GM23338 (cell line): ENCODE results near the gene FHIP1B. TPM values are rescaled to one million over a fixed set of nuclear protein-coding genes. Genes with fewer than 3 reads are reported as not detected.

Experiments
- ATAC-seq: fragments of 200-7000 bp; cut with Tn5 transposase; 3 replicates; pipeline ENCODE4 v1.9.1; 2020
- DNase-seq: peaks from one replicate; pipeline ENCODE4 v3.0.0-alpha.2; 2015; ENCODE audit warnings: low spot score
- H2AFZ ChIP-seq: fragments of 200-600 bp; sonication (generic); 2 replicates; pipeline ENCODE4 v1.8.0; 2016; ENCODE audit warnings: antibody characterized with exemption, mild to moderate bottlenecking, moderate library complexity
- H3F3A ChIP-seq: fragments of 200-600 bp; sonication (generic); replicated peaks from 2 replicates; pipeline ENCODE4 v1.8.0; 2017; ENCODE audit warnings: antibody characterized with exemption, mixed run types, low read depth
- H3K27ac ChIP-seq: fragments of 200-600 bp; sonication (generic); 2 replicates; pipeline ENCODE4 v1.6.1; 2016; ENCODE audit warnings: low read depth
- H3K27me3 ChIP-seq: fragments of 200-600 bp; sonication (generic); 2 replicates; pipeline ENCODE4 v1.8.0; 2016; ENCODE audit warnings: mild to moderate bottlenecking, mixed run types, moderate library complexity; ENCODE audit not compliant: insufficient read depth
- H3K36me3 ChIP-seq: fragments of 200-600 bp; sonication (generic); 2 replicates; pipeline ENCODE4 v1.8.0; 2016; ENCODE audit warnings: mild to moderate bottlenecking; ENCODE audit not compliant: insufficient read depth
- H3K4me1 ChIP-seq: fragments of 200-600 bp; sonication (generic); 2 replicates; pipeline ENCODE4 v1.8.0; 2016; ENCODE audit warnings: mild to moderate bottlenecking, moderate library complexity; ENCODE audit not compliant: insufficient read depth
- H3K4me2 ChIP-seq: fragments of 200-600 bp; sonication (generic); 2 replicates; pipeline ENCODE4 v1.7.1; 2017; ENCODE audit warnings: mixed run types
- H3K4me3 ChIP-seq: fragments of 200-600 bp; sonication (generic); 2 replicates; pipeline ENCODE4 v1.6.1; 2016; ENCODE audit warnings: mixed run types
- H3K79me2 ChIP-seq: fragments of 200-600 bp; sonication (generic); replicated peaks from 2 replicates; pipeline ENCODE4 v1.8.0; 2017; ENCODE audit warnings: mild to moderate bottlenecking; ENCODE audit not compliant: insufficient read depth
- H3K9me2 ChIP-seq: fragments of 200-600 bp; sonication (generic); 2 replicates; pipeline ENCODE4 v1.8.0; 2017; ENCODE audit not compliant: insufficient read depth
- H4K20me1 ChIP-seq: fragments of 200-600 bp; sonication (generic); replicated peaks from 2 replicates; pipeline ENCODE4 v1.8.0; 2017; ENCODE audit warnings: mild to moderate bottlenecking; ENCODE audit not compliant: insufficient read depth
- H3K27ac Mint-ChIP-seq: 2 replicates; pipeline ENCODE4 v1.8.0; 2020; ENCODE audit warnings: inconsistent platforms, mild to moderate bottlenecking, moderate library complexity, mixed read lengths
- H3K27me3 Mint-ChIP-seq: 3 replicates; pipeline ENCODE4 v1.8.0; 2022; ENCODE audit warnings: low read depth, mild to moderate bottlenecking, moderate library complexity, mixed read lengths, inconsistent platforms; ENCODE audit not compliant: insufficient read depth, poor library complexity
- H3K36me3 Mint-ChIP-seq: 3 replicates; pipeline ENCODE4 v1.8.0; 2021; ENCODE audit warnings: low read depth, mild to moderate bottlenecking, inconsistent platforms, moderate library complexity, mixed read lengths
- H3K4me1 Mint-ChIP-seq: 3 replicates; pipeline ENCODE4 v1.8.0; 2020; ENCODE audit warnings: mild to moderate bottlenecking, inconsistent platforms, mixed read lengths
- H3K4me3 Mint-ChIP-seq: 3 replicates; pipeline ENCODE4 v1.8.0; 2021; ENCODE audit warnings: moderate library complexity, mild to moderate bottlenecking, inconsistent platforms, mixed read lengths
- H3K9me3 Mint-ChIP-seq: 3 replicates; pipeline ENCODE4 v1.8.0; 2020; ENCODE audit warnings: moderate library complexity, mild to moderate bottlenecking, inconsistent platforms, mixed read lengths
- CREB1 ChIP-seq: fragments of 250-450 bp; sonication (Bioruptor Pico); IDR thresholded peaks from 2 replicates; pipeline ENCODE4 v1.5.0; 2020; ENCODE audit warnings: low read depth, mild to moderate bottlenecking, moderate library complexity
- ETS1 ChIP-seq: IDR thresholded peaks from 2 replicates; pipeline ENCODE4 v1.6.1; 2016; ENCODE audit warnings: antibody characterized with exemption
- EZH2 ChIP-seq: fragments of 200-600 bp; sonication (generic); IDR thresholded peaks from one replicate; pipeline ENCODE4 v1.8.0; 2017; ENCODE audit warnings: antibody characterized with exemption, mild to moderate bottlenecking, low read depth; ENCODE audit not compliant: unreplicated experiment
- EZH2phosphoT487 ChIP-seq: fragments of 200-600 bp; sonication (generic); IDR thresholded peaks from one replicate; pipeline ENCODE4 v1.8.1; 2018; ENCODE audit warnings: antibody characterized with exemption; ENCODE audit not compliant: unreplicated experiment
- JUNB ChIP-seq: IDR thresholded peaks from one replicate; pipeline ENCODE4 v1.6.1; 2016; ENCODE audit warnings: antibody characterized with exemption; ENCODE audit not compliant: unreplicated experiment
- NANOG ChIP-seq: IDR thresholded peaks from 2 replicates; pipeline ENCODE4 v1.6.1; 2016; ENCODE audit warnings: antibody characterized with exemption, borderline replicate concordance
- POLR2AphosphoS5 ChIP-seq: IDR thresholded peaks from 2 replicates; pipeline ENCODE4 v1.6.1; 2016; ENCODE audit warnings: antibody characterized with exemption, low read depth
- REST ChIP-seq: IDR thresholded peaks from one replicate; pipeline ENCODE4 v1.6.1; 2018; ENCODE audit warnings: antibody characterized with exemption; ENCODE audit not compliant: unreplicated experiment
- STAT1 ChIP-seq: IDR thresholded peaks from one replicate; pipeline ENCODE4 v1.6.1; 2016; ENCODE audit warnings: antibody characterized with exemption; ENCODE audit not compliant: unreplicated experiment
- ZNF114 ChIP-seq: fragments of 250-450 bp; sonication (Bioruptor Pico); IDR thresholded peaks from 2 replicates; pipeline ENCODE4 v1.5.0; 2020; ENCODE audit warnings: mild to moderate bottlenecking, moderate library complexity
- ZNF331 ChIP-seq: fragments of 250-450 bp; sonication (Bioruptor Pico); IDR thresholded peaks from 2 replicates; pipeline ENCODE4 v1.5.0; 2020; ENCODE audit warnings: low read depth, mild to moderate bottlenecking, moderate library complexity
- polyA plus RNA-seq: library from polyadenylated mRNA; unstranded; fragments of >200 nt; fragmentation: Nextera tagmentation; extraction: Ambion mirVana; gene quantifications from 2 replicates; pipeline ENCODE4 v1.2.1, GENCODE V29; 2016
- total RNA-seq: library from RNA; depleted of rRNA; stranded (reverse); fragments of >200 nt; shearing (Covaris generic); gene quantifications from 2 replicates; pipeline ENCODE4 v1.2.3, GENCODE V29; 2014
- TF ChIP-seq, protein P1 (sequence below), 2 experiments: fragments of 200-600 bp in 1 of 2; sonication (generic) in 1 of 2; conservative IDR thresholded peaks; 2 replicates each; pipeline versions ENCODE4 v1.5.1 to v1.6.1; 2016 to 2017; ENCODE audit warnings: antibody characterized with exemption in 2 of 2, low read depth in 2 of 2, mild to moderate bottlenecking in 2 of 2, moderate library complexity in 1 of 2
- TF ChIP-seq, protein P2 (sequence below): fragments of 250-450 bp; sonication (Bioruptor Pico); IDR thresholded peaks from 2 replicates; pipeline ENCODE4 v1.5.0; 2020; ENCODE audit warnings: mild to moderate bottlenecking, moderate library complexity

Gene FHIP1B
- total and polyA plus RNA-seq, 2 experiments from 2014 or later, result 10.3 to 34.5 TPM

GRCh38 chr11:6241316-6241715 lies 6.9 kb upstream of the FHIP1B start:
- H3K27me3 ChIP-seq, result no peaks in the 10 kb centered on the region
- H3K4me3 Mint-ChIP-seq, result no peak overlapping the region
- ATAC-seq, result no peak
- no peaks in the 10 kb centered on the region for H3K36me3 Mint-ChIP-seq
- no peak overlapping the region for H3K27ac Mint-ChIP-seq
- no peak for DNase-seq
- H3K4me1 ChIP-seq, result no peaks in the 10 kb centered on the region
- no peak for TF ChIP-seq EZH2phosphoT487
- no peak for TF ChIP-seq EZH2
- no peak for TF ChIP-seq STAT1
- TF ChIP-seq, protein P1, sequence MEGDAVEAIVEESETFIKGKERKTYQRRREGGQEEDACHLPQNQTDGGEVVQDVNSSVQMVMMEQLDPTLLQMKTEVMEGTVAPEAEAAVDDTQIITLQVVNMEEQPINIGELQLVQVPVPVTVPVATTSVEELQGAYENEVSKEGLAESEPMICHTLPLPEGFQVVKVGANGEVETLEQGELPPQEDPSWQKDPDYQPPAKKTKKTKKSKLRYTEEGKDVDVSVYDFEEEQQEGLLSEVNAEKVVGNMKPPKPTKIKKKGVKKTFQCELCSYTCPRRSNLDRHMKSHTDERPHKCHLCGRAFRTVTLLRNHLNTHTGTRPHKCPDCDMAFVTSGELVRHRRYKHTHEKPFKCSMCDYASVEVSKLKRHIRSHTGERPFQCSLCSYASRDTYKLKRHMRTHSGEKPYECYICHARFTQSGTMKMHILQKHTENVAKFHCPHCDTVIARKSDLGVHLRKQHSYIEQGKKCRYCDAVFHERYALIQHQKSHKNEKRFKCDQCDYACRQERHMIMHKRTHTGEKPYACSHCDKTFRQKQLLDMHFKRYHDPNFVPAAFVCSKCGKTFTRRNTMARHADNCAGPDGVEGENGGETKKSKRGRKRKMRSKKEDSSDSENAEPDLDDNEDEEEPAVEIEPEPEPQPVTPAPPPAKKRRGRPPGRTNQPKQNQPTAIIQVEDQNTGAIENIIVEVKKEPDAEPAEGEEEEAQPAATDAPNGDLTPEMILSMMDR (conservative IDR thresholded peaks at IDR 0.05; ENCODE audit: low read depth in 2 of 2), result no peak
- no peak for TF ChIP-seq POLR2AphosphoS5
- no peak for TF ChIP-seq REST
- TF ChIP-seq NANOG, result no peak
- no peak for TF ChIP-seq ZNF114
- TF ChIP-seq ZNF331 (CRISPR knock-in tag), result no peak
- TF ChIP-seq, protein P2, sequence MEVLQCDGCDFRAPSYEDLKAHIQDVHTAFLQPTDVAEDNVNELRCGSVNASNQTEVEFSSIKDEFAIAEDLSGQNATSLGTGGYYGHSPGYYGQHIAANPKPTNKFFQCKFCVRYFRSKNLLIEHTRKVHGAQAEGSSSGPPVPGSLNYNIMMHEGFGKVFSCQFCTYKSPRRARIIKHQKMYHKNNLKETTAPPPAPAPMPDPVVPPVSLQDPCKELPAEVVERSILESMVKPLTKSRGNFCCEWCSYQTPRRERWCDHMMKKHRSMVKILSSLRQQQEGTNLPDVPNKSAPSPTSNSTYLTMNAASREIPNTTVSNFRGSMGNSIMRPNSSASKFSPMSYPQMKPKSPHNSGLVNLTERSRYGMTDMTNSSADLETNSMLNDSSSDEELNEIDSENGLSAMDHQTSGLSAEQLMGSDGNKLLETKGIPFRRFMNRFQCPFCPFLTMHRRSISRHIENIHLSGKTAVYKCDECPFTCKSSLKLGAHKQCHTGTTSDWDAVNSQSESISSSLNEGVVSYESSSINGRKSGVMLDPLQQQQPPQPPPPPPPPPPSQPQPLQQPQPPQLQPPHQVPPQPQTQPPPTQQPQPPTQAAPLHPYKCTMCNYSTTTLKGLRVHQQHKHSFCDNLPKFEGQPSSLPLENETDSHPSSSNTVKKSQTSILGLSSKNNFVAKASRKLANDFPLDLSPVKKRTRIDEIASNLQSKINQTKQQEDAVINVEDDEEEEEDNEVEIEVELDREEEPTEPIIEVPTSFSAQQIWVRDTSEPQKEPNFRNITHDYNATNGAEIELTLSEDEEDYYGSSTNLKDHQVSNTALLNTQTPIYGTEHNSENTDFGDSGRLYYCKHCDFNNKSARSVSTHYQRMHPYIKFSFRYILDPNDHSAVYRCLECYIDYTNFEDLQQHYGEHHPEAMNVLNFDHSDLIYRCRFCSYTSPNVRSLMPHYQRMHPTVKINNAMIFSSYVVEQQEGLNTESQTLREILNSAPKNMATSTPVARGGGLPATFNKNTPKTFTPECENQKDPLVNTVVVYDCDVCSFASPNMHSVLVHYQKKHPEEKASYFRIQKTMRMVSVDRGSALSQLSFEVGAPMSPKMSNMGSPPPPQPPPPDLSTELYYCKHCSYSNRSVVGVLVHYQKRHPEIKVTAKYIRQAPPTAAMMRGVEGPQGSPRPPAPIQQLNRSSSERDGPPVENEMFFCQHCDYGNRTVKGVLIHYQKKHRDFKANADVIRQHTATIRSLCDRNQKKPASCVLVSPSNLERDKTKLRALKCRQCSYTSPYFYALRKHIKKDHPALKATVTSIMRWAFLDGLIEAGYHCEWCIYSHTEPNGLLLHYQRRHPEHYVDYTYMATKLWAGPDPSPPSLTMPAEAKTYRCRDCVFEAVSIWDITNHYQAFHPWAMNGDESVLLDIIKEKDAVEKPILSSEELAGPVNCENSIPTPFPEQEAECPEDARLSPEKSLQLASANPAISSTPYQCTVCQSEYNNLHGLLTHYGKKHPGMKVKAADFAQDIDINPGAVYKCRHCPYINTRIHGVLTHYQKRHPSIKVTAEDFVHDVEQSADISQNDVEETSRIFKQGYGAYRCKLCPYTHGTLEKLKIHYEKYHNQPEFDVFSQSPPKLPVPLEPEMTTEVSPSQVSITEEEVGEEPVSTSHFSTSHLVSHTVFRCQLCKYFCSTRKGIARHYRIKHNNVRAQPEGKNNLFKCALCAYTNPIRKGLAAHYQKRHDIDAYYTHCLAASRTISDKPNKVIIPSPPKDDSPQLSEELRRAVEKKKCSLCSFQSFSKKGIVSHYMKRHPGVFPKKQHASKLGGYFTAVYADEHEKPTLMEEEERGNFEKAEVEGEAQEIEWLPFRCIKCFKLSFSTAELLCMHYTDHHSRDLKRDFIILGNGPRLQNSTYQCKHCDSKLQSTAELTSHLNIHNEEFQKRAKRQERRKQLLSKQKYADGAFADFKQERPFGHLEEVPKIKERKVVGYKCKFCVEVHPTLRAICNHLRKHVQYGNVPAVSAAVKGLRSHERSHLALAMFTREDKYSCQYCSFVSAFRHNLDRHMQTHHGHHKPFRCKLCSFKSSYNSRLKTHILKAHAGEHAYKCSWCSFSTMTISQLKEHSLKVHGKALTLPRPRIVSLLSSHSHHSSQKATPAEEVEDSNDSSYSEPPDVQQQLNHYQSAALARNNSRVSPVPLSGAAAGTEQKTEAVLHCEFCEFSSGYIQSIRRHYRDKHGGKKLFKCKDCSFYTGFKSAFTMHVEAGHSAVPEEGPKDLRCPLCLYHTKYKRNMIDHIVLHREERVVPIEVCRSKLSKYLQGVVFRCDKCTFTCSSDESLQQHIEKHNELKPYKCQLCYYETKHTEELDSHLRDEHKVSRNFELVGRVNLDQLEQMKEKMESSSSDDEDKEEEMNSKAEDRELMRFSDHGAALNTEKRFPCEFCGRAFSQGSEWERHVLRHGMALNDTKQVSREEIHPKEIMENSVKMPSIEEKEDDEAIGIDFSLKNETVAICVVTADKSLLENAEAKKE (CRISPR knock-in tag), result no peak
- TF ChIP-seq CREB1 (CRISPR knock-in tag), result no peak
- TF ChIP-seq ETS1, result no peak
- no peak for TF ChIP-seq JUNB
- H3K4me1 Mint-ChIP-seq, result peaks cover 11% of the 10 kb centered on the region
- H3K9me3 Mint-ChIP-seq, result no peaks in the 10 kb centered on the region
- no peak overlapping the region for H2AFZ ChIP-seq
- H3F3A ChIP-seq, result no peaks in the 10 kb centered on the region
- no peak overlapping the region for H3K4me3 ChIP-seq
- no peak overlapping the region for H3K27ac ChIP-seq
- H3K4me2 ChIP-seq, result no peak overlapping the region
- H4K20me1 ChIP-seq, result no peaks in the 10 kb centered on the region
- no peaks in the 10 kb centered on the region for H3K79me2 ChIP-seq
- peaks cover 1% of the 10 kb centered on the region for H3K27me3 Mint-ChIP-seq
- no peaks in the 10 kb centered on the region for H3K9me2 ChIP-seq
- H3K36me3 ChIP-seq, result no peaks in the 10 kb centered on the region
